Measurements from ENCODE around the gene GCA.

Gene GCA

GRCh38 chr2:162328424-162329157 is 15.3 kb upstream of the GCA start:
- DNase-seq, result no peak

- DNase-seq, result no peak
Measured at GRCh38 chr2:162330881-162331280, 13.1 kb upstream of the GCA start.

- DNase-seq, result peak; percentile 7
Measured at GRCh38 chr2:162333968-162334367, 10.0 kb upstream of the GCA start.

GRCh38 chr2:162337868-162338267 is 6.1 kb upstream of the GCA start:
- no peak for DNase-seq

- no peak for DNase-seq
Measured at GRCh38 chr2:162340822-162341221, 3.1 kb upstream of the GCA start.

- no peak for DNase-seq
Measured at GRCh38 chr2:162342321-162342720, 1.6 kb upstream of the GCA start.

GRCh38 chr2:162342841-162343240 is 1.1 kb upstream of the GCA start:
- DNase-seq, result no peak

- no peak for DNase-seq
Measured at GRCh38 chr2:162343492-162343823, 474 bp upstream of the GCA start.

- DNase-seq, result peak; percentile 6
Measured at GRCh38 chr2:162344617-162344950, 652 bp downstream of the GCA start.

GRCh38 chr2:162365392-162365791 is 21.5 kb downstream of the GCA start:
- no peak for DNase-seq

- no peak for DNase-seq
Measured at GRCh38 chr2:162368494-162368893, 24.6 kb downstream of the GCA start.

- no peak for DNase-seq
Measured at GRCh38 chr2:162369551-162369950, 25.6 kb downstream of the GCA start.

GRCh38 chr2:162370931-162371330 is 27.0 kb downstream of the GCA start:
- DNase-seq, result no peak

- no peak for DNase-seq
Measured at GRCh38 chr2:162372818-162373217, 28.9 kb downstream of the GCA start.

GRCh38 chr2:162379719-162380580 is 36.0 kb downstream of the GCA start:
- DNase-seq, result no peak

- no peak for DNase-seq
Measured at GRCh38 chr2:162381851-162382250, 37.9 kb downstream of the GCA start.

GRCh38 chr2:162382278-162382677 is 38.3 kb downstream of the GCA start:
- no peak for DNase-seq

GRCh38 chr2:162385536-162385935 is 41.6 kb downstream of the GCA start:
- no peak for DNase-seq

GRCh38 chr2:162390801-162391200 is 46.9 kb downstream of the GCA start:
- DNase-seq, result no peak

GRCh38 chr2:162400336-162400735 is 56.4 kb downstream of the GCA start:
- DNase-seq, result no peak

- DNase-seq, result no peak
Measured at GRCh38 chr2:162401871-162402270, 57.9 kb downstream of the GCA start.

- DNase-seq, result no peak
Measured at GRCh38 chr2:162403884-162404283, 60.0 kb downstream of the GCA start.

All from activated naive CD4-positive, alpha-beta T cell treated with Interleukin-2 at 50 U/mL for 16 hours (primary cell).